Adrenal gland (tissue), 12 donors: ENCODE data around the gene SLC15A3. TPM values are rescaled to one million over a fixed set of nuclear protein-coding genes. Genes with fewer than 3 reads are reported as not detected.
A peak's percentile ranks its signal among the peaks of the same experiment; 100 is the strongest.

Experiments used
- DNase-seq, 7 donors: peaks; one replicate each; pipeline ENCODE4 v3.0.0-alpha.2; 2019 to 2020
- H3K27ac ChIP-seq, 5 donors: fragments of 200-600 bp; sonication (generic) in 4 of 5; 1 replicate in 3 of 5; 2 replicates in 2 of 5; pipeline versions ENCODE4 v1.5.1 to v1.8.0; 2016 to 2020; ENCODE audit warnings: mild to moderate bottlenecking in 1 of 5
- H3K27me3 ChIP-seq: fragments of 200-600 bp; 2 replicates; pipeline ENCODE4 v1.8.0; 2021
- H3K36me3 ChIP-seq, 2 donors: fragments of 200-600 bp; replicated peaks in 1 of 2; 1 replicate in 1 of 2; 2 replicates in 1 of 2; pipeline versions ENCODE4 v1.5.1 to v1.8.0; 2018 to 2022
- H3K4me1 ChIP-seq, 2 donors: fragments of 200-600 bp; replicated peaks in 1 of 2; 1 replicate in 1 of 2; 2 replicates in 1 of 2; pipeline versions ENCODE4 v1.5.1 to v1.8.0; 2018 to 2021
- H3K4me3 ChIP-seq, 4 donors: fragments of 200-600 bp; sonication (generic) in 3 of 4; one replicate each; pipeline ENCODE4 v1.5.1; 2016 to 2018
- H3K9me3 ChIP-seq, 3 donors: fragments of 200-600 bp; sonication (generic) in 1 of 3; replicated peaks in 1 of 3; 1 replicate in 2 of 3; 2 replicates in 1 of 3; pipeline versions ENCODE4 v1.5.1 to v1.8.0; 2016 to 2021
- POLR2A ChIP-seq, 2 donors: fragments of 450-650 bp; IDR thresholded peaks; one replicate each; pipeline ENCODE4 v1.6.1; 2017; ENCODE audit warnings: antibody characterized with exemption in 2 of 2, mild to moderate bottlenecking in 2 of 2, moderate library complexity in 1 of 2
- WGBS, 4 donors: extraction: QIAGEN DNeasy Blood & Tissue Kit in 2 of 4; methylation state at CpG; one replicate each; pipeline versions ENCODE4 v1.1.5 to v1.1.7; 2013 to 2017; 5-methylcytosine and 5-hydroxymethylcytosine counted together
- intact Hi-C, 2 donors: fragments of 100-400 bp; cut with DNase I; formaldehyde crosslinking; loops; one replicate each; pipeline versions ENCODE4 v1.14.1 to v1.15.0; 2022 to 2023
- polyA plus RNA-seq, 3 donors: library from polyadenylated mRNA; stranded (reverse); fragments of 200-250 nt in 2 of 3; fragments of 350-450 nt in 1 of 3; fragmentation: Illumina TruSeq in 1 of 3; extraction: RNeasy Lipid Tissue Mini Kit (QIAGEN cat#74804) in 1 of 3; gene quantifications; one replicate each; pipeline ENCODE4 v1.2.3, GENCODE V29; 2013 to 2014
- total RNA-seq, 9 donors: library from RNA; depleted of rRNA in 4 of 9; stranded (reverse); fragments of >200 nt in 4 of 9; fragments of 120-200 nt in 1 of 9; fragmentation: NEBNext Ultra II Directional in 1 of 9; extraction: Animal tissue kit (Norgen Biotek cat#: 25700) in 1 of 9; gene quantifications; one replicate each; pipeline versions ENCODE4 v1.1.0 to v1.2.4, GENCODE V29; 2013 to 2023
- TF ChIP-seq, protein P1 (sequence below), 6 experiments: fragments of 450-650 bp in 4 of 6; fragments of 200-600 bp in 2 of 6; sonication (generic) in 1 of 6; IDR thresholded peaks; 1 replicate in 5 of 6; 2 replicates in 1 of 6; pipeline versions ENCODE4 v1.5.1 to v1.8.0; 2016 to 2021; ENCODE audit warnings: antibody characterized with exemption in 6 of 6, mild to moderate bottlenecking in 2 of 6, moderate library complexity in 1 of 6
- donor health status: healthy with polysubstance abuse.
- donor health status: Bipolar disorder and iron deficiency.
- donor health status: DM: yes; HTN: yes; CAD: no.
- donor health status: DM: no; HTN: no; CAD: no.
- donor health status: DM: no; HTN: no; CAD: no.
- donor health status: DM: yes; HTN: yes; CAD: no.

The SLC15A3 gene
- total and polyA plus RNA-seq, 12 donors, result 6.7 to 57.7 (median 31.0) TPM

DNA sequence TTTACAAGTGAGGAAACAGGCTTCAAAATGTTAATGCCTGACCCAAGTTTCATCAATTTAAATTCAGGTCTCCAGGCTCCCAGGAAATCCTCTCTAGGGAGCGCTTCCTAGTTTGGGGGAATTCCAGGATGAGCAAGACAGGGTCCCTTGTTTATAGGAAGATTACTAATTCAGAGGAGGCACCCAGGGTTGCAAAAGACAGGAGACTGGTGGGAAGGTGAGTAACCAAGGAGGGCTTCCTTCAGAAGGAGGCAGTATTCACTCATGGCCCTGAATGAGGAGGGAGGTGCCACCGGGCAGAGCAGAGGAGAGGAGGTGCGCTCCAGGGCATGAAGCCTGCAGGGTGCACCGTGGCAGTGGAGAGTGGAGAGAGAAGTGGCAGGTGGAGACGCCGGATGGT lies 26.1 kb downstream of the SLC15A3 start:
- no peak for TF ChIP-seq POLR2A (IDR thresholded peaks at IDR 0.05)
- TF ChIP-seq, protein P1, sequence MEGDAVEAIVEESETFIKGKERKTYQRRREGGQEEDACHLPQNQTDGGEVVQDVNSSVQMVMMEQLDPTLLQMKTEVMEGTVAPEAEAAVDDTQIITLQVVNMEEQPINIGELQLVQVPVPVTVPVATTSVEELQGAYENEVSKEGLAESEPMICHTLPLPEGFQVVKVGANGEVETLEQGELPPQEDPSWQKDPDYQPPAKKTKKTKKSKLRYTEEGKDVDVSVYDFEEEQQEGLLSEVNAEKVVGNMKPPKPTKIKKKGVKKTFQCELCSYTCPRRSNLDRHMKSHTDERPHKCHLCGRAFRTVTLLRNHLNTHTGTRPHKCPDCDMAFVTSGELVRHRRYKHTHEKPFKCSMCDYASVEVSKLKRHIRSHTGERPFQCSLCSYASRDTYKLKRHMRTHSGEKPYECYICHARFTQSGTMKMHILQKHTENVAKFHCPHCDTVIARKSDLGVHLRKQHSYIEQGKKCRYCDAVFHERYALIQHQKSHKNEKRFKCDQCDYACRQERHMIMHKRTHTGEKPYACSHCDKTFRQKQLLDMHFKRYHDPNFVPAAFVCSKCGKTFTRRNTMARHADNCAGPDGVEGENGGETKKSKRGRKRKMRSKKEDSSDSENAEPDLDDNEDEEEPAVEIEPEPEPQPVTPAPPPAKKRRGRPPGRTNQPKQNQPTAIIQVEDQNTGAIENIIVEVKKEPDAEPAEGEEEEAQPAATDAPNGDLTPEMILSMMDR (IDR thresholded peaks at IDR 0.05), result no peak
- Histone ChIP-seq H3K4me3 (no peak overlapping the region), H3K4me1 (peaks cover 15 to 18% of the 10 kb centered on the region in 2 donors), H3K9me3 (no peaks in the 10 kb centered on the region), H3K27me3 (no peaks in the 10 kb centered on the region), H3K36me3 (peaks cover 0 to 22% of the 10 kb centered on the region in 2 donors), H3K27ac (no peak overlapping the region)
- no peak for DNase-seq
- WGBS, 4 donors, result 77 to 82% (median 81%) methylated on average over 6 of the region's 6 CpGs
- intact Hi-C loops, result no loop called here

- intact Hi-C loops, result no loop called here
- Histone ChIP-seq H3K36me3 (peaks cover 0 to 29% of the 10 kb centered on the region in 2 donors), H3K27ac (no peak overlapping the region), H3K4me3 (peak overlapping the region in 2 of 4 donors; percentile 28 to 90), H3K4me1 (peaks cover 15 to 19% of the 10 kb centered on the region in 2 donors), H3K9me3 (no peaks in the 10 kb centered on the region), H3K27me3 (no peaks in the 10 kb centered on the region)
- peak in 1 of 7 donors; percentile 17 for DNase-seq
- WGBS, 4 donors, result 7 to 26% (median 11%) methylated on average over 9 to 35 of the region's 35 CpGs
- TF ChIP-seq POLR2A (IDR thresholded peaks at IDR 0.05), result no peak
- TF ChIP-seq, protein P1 (IDR thresholded peaks at IDR 0.05), result no peak
Measured at GRCh38 chr11:60924906-60925853, 26.8 kb downstream of the SLC15A3 start.

DNA sequence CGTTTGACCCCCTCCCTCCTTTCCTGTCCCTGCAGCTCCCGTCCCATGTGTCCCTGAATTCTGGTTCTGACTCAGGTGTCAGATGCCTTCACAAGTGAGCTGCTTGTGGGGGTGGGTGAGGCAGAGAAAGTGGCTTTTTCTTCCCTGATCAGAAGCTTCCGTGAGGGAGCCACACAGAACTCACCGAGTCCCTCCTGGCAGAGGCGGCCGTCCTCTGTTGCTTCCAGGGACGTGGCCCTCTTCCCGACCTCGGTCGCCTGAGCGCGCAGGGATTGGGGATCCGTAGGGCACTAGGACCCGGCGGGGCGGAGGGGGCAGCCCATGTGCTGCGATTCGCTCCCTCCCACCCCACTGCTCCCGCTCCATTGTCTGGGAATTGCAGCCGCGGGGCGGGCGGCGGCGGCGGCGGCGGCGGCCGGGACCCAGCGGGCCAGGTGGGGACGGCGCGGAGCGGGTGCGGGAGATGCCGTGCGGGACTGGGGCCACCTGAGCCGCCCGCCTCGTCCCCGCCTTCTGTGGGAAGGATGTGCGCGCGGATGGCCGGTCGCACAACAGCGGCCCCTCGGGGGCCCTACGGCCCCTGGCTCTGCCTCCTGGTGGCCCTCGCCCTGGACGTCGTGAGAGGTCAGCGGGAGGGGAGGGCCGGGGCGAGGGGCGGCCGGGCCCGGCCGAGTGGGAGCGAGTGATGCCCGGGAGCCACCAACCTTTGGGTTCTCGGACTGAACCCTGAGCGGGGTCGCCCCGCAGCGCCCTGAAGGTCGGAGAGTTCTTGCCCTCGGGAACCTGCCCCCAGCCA lies 27.7 kb downstream of the SLC15A3 start, which contains the start of gene TMEM132A:
TMEM132A (plus strand) TSS at position 351 of the 796 bp plus-strand sequence; CDS start at position 525, 174 bp downstream.
- peak; percentile 53 to 79 (median 78) for DNase-seq
- Histone ChIP-seq H3K4me1 (peaks cover 15 to 28% of the 10 kb centered on the region in 2 donors), H3K4me3 (peak within 1 kb of the TSS in 2 of 4 donors; percentile 28 to 90), H3K36me3 (peaks cover 0 to 34% of the 10 kb centered on the region in 2 donors), H3K27me3 (no peaks in the 10 kb centered on the region), H3K27ac (no peak within 1 kb of the TSS), H3K9me3 (no peaks in the 10 kb centered on the region)
- WGBS, 4 donors, result 0 to 3% (median 1%) methylated on average over 13 to 69 of the region's 69 CpGs
- TF ChIP-seq, protein P1 (IDR thresholded peaks at IDR 0.05), result no peak
- peak in 1 of 2 donors; percentile 26 for TF ChIP-seq POLR2A (IDR thresholded peaks at IDR 0.05)
- intact Hi-C loops, result no loop called here

- Histone ChIP-seq H3K36me3 (peaks cover 0 to 34% of the 10 kb centered on the region in 2 donors), H3K4me3 (peak overlapping the region in 1 of 4 donors; percentile 90), H3K27me3 (no peaks in the 10 kb centered on the region), H3K27ac (no peak overlapping the region), H3K9me3 (no peaks in the 10 kb centered on the region), H3K4me1 (peaks cover 15 to 33% of the 10 kb centered on the region in 2 donors)
- no peak for TF ChIP-seq POLR2A (IDR thresholded peaks at IDR 0.05)
- intact Hi-C loops, result no loop called here
- DNase-seq, result no peak
- 47 to 65% (median 53%) methylated on average over 5 to 6 of the region's 6 CpGs for WGBS, 4 donors
Measured at GRCh38 chr11:60923800-60924109, 28.2 kb downstream of the SLC15A3 start.
